8988T (cell line): ENCODE measurements around the gene FAS.

Experiments used
- DNase-seq: peaks from one replicate; pipeline ENCODE4 v3.0.0; 2011

Gene FAS

GRCh38 chr10:89047397-89047796 lies 56.8 kb downstream of the FAS start:
- DNase-seq, result no peak

DNA sequence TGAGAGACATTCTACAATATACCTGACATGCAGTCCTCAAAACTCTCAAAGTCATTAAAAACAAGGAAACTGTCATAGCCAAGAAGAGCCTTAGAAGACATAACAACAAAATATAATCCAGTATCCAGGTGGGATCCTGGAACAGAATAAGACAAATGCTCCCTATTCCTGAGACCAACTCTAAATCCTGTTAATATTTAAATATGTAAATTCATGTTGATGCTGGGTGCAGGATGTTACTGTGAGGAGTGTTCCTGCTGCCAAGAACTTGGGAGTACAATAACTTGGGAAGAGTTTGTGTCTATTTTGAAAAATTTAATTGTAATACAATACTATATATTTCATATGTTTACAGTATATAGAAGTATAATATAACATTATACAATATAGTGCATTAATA lies 61.0 kb downstream of the FAS start:
- DNase-seq, result no peak

DNA sequence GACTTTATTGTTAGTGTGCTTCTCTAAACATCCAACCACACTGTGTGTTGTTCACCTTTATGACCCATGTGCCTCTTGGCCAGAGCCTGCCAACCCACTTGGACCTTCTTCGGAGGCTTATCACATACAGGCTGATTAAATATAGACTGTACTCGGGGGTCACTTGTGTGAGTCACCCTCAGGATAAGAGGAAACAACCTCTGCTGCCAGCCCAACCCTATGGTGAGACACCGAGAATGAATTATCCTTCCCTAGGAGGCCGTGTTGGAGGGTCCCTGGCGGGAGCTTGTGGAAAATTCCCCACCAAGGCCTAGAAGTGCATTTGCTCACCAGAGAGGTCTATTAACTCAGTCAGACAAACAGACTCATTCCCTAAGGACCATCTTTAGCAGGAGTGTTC lies 63.0 kb downstream of the FAS start:
- DNase-seq, result no peak

DNA sequence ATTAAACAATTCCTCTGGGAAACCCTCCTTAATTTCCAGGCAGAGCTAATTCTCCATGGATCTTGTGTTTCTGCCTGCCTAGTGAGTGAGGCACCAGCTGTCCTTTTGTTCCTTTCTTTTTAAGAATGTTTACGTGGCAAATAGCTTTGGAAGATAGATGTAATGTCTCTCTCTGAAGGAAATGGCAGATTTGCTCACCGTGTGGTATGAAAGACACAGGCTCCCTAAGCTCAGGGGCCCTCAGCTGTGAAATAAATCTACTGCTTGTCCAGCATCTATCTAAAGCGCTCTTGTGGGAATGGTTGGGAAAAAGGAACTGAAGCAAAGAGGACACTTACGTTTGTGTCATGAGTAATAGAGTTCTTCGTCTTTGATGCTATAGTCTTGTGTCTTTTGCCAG lies 64.6 kb downstream of the FAS start:
- DNase-seq, result no peak

- DNase-seq, result no peak
These were observed 72.3 kb downstream of the FAS start for GRCh38 chr10:89062861-89063260.

- DNase-seq, result no peak
These were observed 72.9 kb downstream of the FAS start for GRCh38 chr10:89063465-89063864.

DNA sequence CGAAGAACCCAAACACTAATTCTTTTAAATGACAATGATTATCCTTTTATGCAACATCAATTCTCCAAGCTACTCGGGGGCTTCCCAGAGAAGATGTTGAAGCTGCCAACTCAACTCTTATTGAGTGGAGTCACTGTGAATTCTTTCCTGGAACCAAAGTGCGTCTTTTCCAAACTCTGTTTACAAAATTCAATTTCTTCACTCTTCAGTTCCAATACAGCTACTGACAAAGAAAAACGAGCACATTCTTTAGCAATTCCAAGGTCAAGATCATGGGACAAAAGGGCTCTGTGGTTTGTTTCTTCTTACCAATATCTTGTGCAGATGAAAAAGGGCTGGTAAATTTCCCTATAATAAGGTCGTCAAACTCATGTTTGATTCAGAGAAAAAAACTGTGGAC lies 74.2 kb downstream of the FAS start:
- no peak for DNase-seq
